Fibroblast of lung (primary cell): ENCODE data around the gene LIPH. TPM values are rescaled to one million over a fixed set of nuclear protein-coding genes. Genes with fewer than 3 reads are reported as not detected.

Experiments used
- DNase-seq, 2 donors: peaks; one replicate each; pipeline versions ENCODE4 v3.0.0 to v3.0.0-alpha.2; 2010; ENCODE audit warnings: low read depth in 2 of 2
- H2AFZ ChIP-seq: 2 replicates; pipeline ENCODE4 v1.5.1; 2012; ENCODE audit warnings: low read length, control low read depth, inconsistent platforms
- H3K27ac ChIP-seq: 2 replicates; pipeline ENCODE4 v1.5.1; 2011; ENCODE audit warnings: low read length, control low read depth; ENCODE audit not compliant: insufficient read depth
- H3K27me3 ChIP-seq: 2 replicates; pipeline ENCODE4 v1.5.1; 2011; ENCODE audit warnings: mild to moderate bottlenecking, low read length; ENCODE audit not compliant: control insufficient read depth, insufficient read depth
- H3K36me3 ChIP-seq: 2 replicates; pipeline ENCODE4 v1.5.1; 2011; ENCODE audit warnings: low read length; ENCODE audit not compliant: control insufficient read depth, insufficient read depth
- H3K4me1 ChIP-seq: 2 replicates; pipeline ENCODE4 v1.5.1; 2011; ENCODE audit warnings: low read length; ENCODE audit not compliant: control insufficient read depth, insufficient read depth; ENCODE audit errors: extremely low read depth
- H3K4me2 ChIP-seq: 2 replicates; pipeline ENCODE4 v1.5.1; 2011; ENCODE audit warnings: low read length, control low read depth; ENCODE audit not compliant: insufficient read depth; ENCODE audit errors: extremely low read depth
- H3K4me3 ChIP-seq, 4 experiments: fragments of 200-600 bp in 1 of 4; sonication (generic) in 1 of 4; replicated peaks in 1 of 4; 2 replicates each; pipeline ENCODE4 v1.5.1; 2011 to 2016; ENCODE audit warnings: low read length in 4 of 4, low read depth in 3 of 4, mild to moderate bottlenecking in 3 of 4, control low read depth in 2 of 4, inconsistent platforms in 1 of 4, mixed read lengths in 1 of 4; ENCODE audit not compliant: insufficient read depth in 1 of 4; ENCODE audit errors: control extremely low read depth in 1 of 4
- H3K79me2 ChIP-seq: 2 replicates; pipeline ENCODE4 v1.5.1; 2012; ENCODE audit warnings: mild to moderate bottlenecking, low read length, inconsistent platforms; ENCODE audit not compliant: control insufficient read depth, insufficient read depth
- H3K9ac ChIP-seq: 2 replicates; pipeline ENCODE4 v1.5.1; 2011; ENCODE audit warnings: mild to moderate bottlenecking, low read length, control low read depth; ENCODE audit not compliant: insufficient read depth
- H3K9me3 ChIP-seq: 2 replicates; pipeline ENCODE4 v1.5.1; 2012; ENCODE audit warnings: low read depth, low read length; ENCODE audit not compliant: control insufficient read depth, insufficient read depth
- H4K20me1 ChIP-seq: 2 replicates; pipeline ENCODE4 v1.5.1; 2011; ENCODE audit warnings: low read length; ENCODE audit not compliant: control insufficient read depth, insufficient read depth; ENCODE audit errors: extremely low read depth
- CTCF ChIP-seq, 2 donors: IDR thresholded peaks in 1 of 2; conservative IDR thresholded peaks in 1 of 2; 1 replicate in 1 of 2; 2 replicates in 1 of 2; pipeline ENCODE4 v1.5.1; 2011 to 2012; ENCODE audit warnings: low read length in 2 of 2, control low read depth in 1 of 2, inconsistent platforms in 1 of 2, low read depth in 1 of 2, mild to moderate bottlenecking in 1 of 2
- EZH2 ChIP-seq: IDR thresholded peaks from 2 replicates; pipeline ENCODE4 v1.5.1; 2012; ENCODE audit warnings: low read length, control low read depth, mild to moderate bottlenecking; ENCODE audit errors: missing control alignments
- polyA plus RNA-seq, 2 donors: library from polyadenylated mRNA; depleted of rRNA in 1 of 2; stranded (reverse) in 1 of 2; unstranded in 1 of 2; fragments of >200 nt; gene quantifications; 2 replicates each; pipeline ENCODE4 v1.2.1, GENCODE V29; 2011 to 2012; ENCODE audit warnings: missing spikeins in 1 of 2
- total RNA-seq: library from RNA; depleted of rRNA; stranded (reverse); fragments of >200 nt; gene quantifications from 2 replicates; pipeline ENCODE4 v1.2.1, GENCODE V29; 2014

Gene LIPH
- total and polyA plus RNA-seq, 2 donors (not counting 1 experiment from before 2014, with no cell fraction given) = 0.32 TPM; not detected in 1

- no peak overlapping the region for H3K9ac ChIP-seq
- H3K4me3 ChIP-seq = no peak overlapping the region
- no peaks in the 10 kb centered on the region for H3K36me3 ChIP-seq
- H2AFZ ChIP-seq = no peak overlapping the region
- H3K4me2 ChIP-seq = no peak overlapping the region
- no peaks in the 10 kb centered on the region for H3K27me3 ChIP-seq
- H3K27ac ChIP-seq = no peak overlapping the region
- no peaks in the 10 kb centered on the region for H3K79me2 ChIP-seq
- H3K9me3 ChIP-seq = no peaks in the 10 kb centered on the region
- no peak for DNase-seq
- TF ChIP-seq CTCF (conservative IDR thresholded peaks at IDR 0.05 in 1 of 2, IDR thresholded peaks at IDR 0.05 in 1 of 2; ENCODE audit: low read depth in 1 of 2, low read length in 2 of 2) (no peak), EZH2 (no peak)
- no peaks in the 10 kb centered on the region for H3K4me1 ChIP-seq
- no peaks in the 10 kb centered on the region for H4K20me1 ChIP-seq
Observed at GRCh38 chr3:185457376-185457775, 95.0 kb downstream of the LIPH start.

Other genes with a start within 250 kb of the LIPH start
- 13.4 and 15.0 TPM in 2 replicates for gene MAP3K13, start 189.5 kb downstream of the LIPH start, total RNA-seq
- gene MAP3K13, start 189.5 kb downstream of the LIPH start, polyA plus RNA-seq = 22.3 and 28.2 TPM in 2 replicates
- 6.9 and 8.3 TPM in 2 replicates for gene TMEM41A, start 53.6 kb downstream of the LIPH start, total RNA-seq
- 16.9 and 18.2 TPM in 2 replicates for gene TMEM41A, start 53.6 kb downstream of the LIPH start, polyA plus RNA-seq
- gene SENP2, start 33.7 kb upstream of the LIPH start, total RNA-seq = 23.6 and 26.9 TPM in 2 replicates
- gene SENP2, start 33.7 kb upstream of the LIPH start, polyA plus RNA-seq = 17.7 and 19.6 TPM in 2 replicates